Progenitor cell of endocrine pancreas (in vitro differentiated cells): ENCODE measurements around the gene GMDS. TPM values are rescaled to one million over a fixed set of nuclear protein-coding genes. Genes with fewer than 3 reads are reported as not detected.

Experiments used
- DNase-seq: peaks from one replicate; pipeline ENCODE4 v3.0.0; 2021; ENCODE audit warnings: low spot score; ENCODE audit not compliant: unreplicated experiment
- H3K27ac Mint-ChIP-seq: 2 replicates; pipeline ENCODE4 v1.8.0; 2021; ENCODE audit warnings: mild to moderate bottlenecking, moderate library complexity, mixed read lengths
- H3K27me3 Mint-ChIP-seq: 2 replicates; pipeline ENCODE4 v1.8.0; 2021; ENCODE audit warnings: mixed read lengths
- H3K36me3 Mint-ChIP-seq: 2 replicates; pipeline ENCODE4 v1.8.0; 2022; ENCODE audit warnings: mixed read lengths; ENCODE audit not compliant: insufficient read depth
- H3K4me1 Mint-ChIP-seq: 2 replicates; pipeline ENCODE4 v1.8.0; 2021; ENCODE audit warnings: low read depth, mixed read lengths
- H3K4me3 Mint-ChIP-seq: 2 replicates; pipeline ENCODE4 v1.8.0; 2021; ENCODE audit warnings: low read depth, mild to moderate bottlenecking, moderate library complexity, mixed read lengths
- H3K9me3 Mint-ChIP-seq: 2 replicates; pipeline ENCODE4 v1.8.0; 2021; ENCODE audit warnings: low read depth, mixed read lengths
- total RNA-seq: library from RNA; stranded (reverse); gene quantifications from 2 replicates; pipeline ENCODE4 v1.2.1, GENCODE V29; 2021
- TF ChIP-seq, protein P1 (sequence below): fragments of 200-600 bp; sonication (generic); IDR thresholded peaks from one replicate; pipeline ENCODE4 v1.5.0; 2021; ENCODE audit warnings: antibody characterized with exemption, mild to moderate bottlenecking; ENCODE audit not compliant: unreplicated experiment

Gene GMDS
- total RNA-seq, 1 donor from 2014 or later, result 17.2 TPM

GRCh38 chr6:2102966-2103365, 142.4 kb downstream of the GMDS start:
- TF ChIP-seq, protein P1, sequence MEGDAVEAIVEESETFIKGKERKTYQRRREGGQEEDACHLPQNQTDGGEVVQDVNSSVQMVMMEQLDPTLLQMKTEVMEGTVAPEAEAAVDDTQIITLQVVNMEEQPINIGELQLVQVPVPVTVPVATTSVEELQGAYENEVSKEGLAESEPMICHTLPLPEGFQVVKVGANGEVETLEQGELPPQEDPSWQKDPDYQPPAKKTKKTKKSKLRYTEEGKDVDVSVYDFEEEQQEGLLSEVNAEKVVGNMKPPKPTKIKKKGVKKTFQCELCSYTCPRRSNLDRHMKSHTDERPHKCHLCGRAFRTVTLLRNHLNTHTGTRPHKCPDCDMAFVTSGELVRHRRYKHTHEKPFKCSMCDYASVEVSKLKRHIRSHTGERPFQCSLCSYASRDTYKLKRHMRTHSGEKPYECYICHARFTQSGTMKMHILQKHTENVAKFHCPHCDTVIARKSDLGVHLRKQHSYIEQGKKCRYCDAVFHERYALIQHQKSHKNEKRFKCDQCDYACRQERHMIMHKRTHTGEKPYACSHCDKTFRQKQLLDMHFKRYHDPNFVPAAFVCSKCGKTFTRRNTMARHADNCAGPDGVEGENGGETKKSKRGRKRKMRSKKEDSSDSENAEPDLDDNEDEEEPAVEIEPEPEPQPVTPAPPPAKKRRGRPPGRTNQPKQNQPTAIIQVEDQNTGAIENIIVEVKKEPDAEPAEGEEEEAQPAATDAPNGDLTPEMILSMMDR, result no peak
- no peaks in the 10 kb centered on the region for H3K4me1 Mint-ChIP-seq
- H3K9me3 Mint-ChIP-seq, result no peaks in the 10 kb centered on the region
- H3K36me3 Mint-ChIP-seq, result no peaks in the 10 kb centered on the region
- no peak overlapping the region for H3K4me3 Mint-ChIP-seq
- H3K27ac Mint-ChIP-seq, result no peak overlapping the region
- H3K27me3 Mint-ChIP-seq, result no peaks in the 10 kb centered on the region
- DNase-seq, result no peak

DNA sequence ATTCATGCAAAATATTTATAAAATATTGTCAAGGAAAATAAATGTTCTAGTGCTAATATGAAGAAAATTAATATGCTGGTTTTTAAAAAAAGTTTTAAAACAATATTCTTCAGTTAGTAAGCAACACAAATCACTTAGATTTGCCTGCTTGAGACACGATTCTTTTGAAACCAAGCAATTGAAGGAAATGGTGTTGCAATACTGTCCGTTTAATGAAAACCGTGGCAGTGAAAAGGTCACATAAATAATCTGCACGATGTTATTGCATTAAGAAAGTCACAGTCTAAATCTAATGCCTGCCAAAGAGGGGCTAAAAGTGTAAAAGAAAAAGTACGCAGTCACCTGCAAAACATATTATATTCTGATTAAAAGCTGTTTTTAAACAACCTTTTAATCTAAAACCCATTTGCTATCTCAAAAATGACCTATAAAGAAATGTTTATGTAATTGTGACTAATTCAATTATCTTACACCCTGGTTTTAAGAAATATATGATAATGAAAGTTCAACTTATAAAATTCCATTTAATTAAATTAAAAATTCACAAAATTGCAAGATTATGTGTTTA, 143.0 kb downstream of the GMDS start:
- Mint-ChIP-seq H3K4me3 (no peak overlapping the region), H3K27ac (no peak overlapping the region), H3K4me1 (no peaks in the 10 kb centered on the region), H3K27me3 (no peaks in the 10 kb centered on the region), H3K9me3 (no peaks in the 10 kb centered on the region), H3K36me3 (no peaks in the 10 kb centered on the region)
- TF ChIP-seq, protein P1, result no peak
- no peak for DNase-seq

DNA sequence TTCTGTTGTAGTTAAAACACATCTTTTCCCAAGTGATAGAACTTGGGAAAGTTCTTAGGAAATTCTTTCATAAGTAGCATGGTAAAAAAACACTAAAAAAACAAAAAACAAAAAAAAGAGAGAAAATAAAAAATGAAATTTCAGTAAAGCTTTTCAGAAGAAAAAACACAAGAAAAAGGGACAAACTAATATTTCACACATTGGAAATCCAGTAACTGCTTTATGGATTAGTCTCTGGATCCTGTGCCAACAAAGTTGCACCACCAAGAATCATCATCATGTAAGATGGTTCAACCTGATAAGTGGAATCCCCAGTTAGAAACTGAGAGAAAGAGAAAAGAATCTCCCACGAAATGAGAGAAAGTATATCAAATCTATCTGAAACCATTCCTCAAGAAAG, 144.2 kb downstream of the GMDS start:
- no peak for DNase-seq
- TF ChIP-seq, protein P1, result no peak
- H3K27ac Mint-ChIP-seq, result no peak overlapping the region
- H3K27me3 Mint-ChIP-seq, result no peaks in the 10 kb centered on the region
- no peaks in the 10 kb centered on the region for H3K36me3 Mint-ChIP-seq
- no peaks in the 10 kb centered on the region for H3K4me1 Mint-ChIP-seq
- H3K4me3 Mint-ChIP-seq, result no peak overlapping the region
- H3K9me3 Mint-ChIP-seq, result no peaks in the 10 kb centered on the region

- Mint-ChIP-seq H3K9me3 (no peaks in the 10 kb centered on the region), H3K27me3 (no peaks in the 10 kb centered on the region), H3K4me1 (no peaks in the 10 kb centered on the region), H3K36me3 (no peaks in the 10 kb centered on the region), H3K4me3 (no peak overlapping the region), H3K27ac (no peak overlapping the region)
- TF ChIP-seq, protein P1, result no peak
- no peak for DNase-seq
Measured at GRCh38 chr6:2099870-2100269, 145.5 kb downstream of the GMDS start.

DNA sequence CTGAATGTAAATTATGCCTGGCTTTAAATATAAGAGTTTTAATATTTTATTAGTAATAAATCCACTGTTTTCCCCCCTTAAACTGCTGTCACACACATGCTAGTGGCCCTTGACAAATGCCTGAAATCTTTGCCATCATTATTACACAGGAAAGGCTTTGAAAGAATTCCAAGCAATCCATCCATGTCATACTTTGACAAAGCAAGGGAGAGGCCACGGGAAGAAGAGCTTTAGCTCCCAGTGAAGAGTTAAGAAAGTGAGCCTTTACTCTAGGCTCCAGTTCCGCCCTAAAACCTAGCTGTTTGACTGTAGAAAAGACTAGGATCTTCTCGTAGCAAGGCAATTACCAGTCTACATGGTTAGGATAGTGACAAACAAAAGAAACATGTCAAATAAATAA, 147.9 kb downstream of the GMDS start:
- TF ChIP-seq, protein P1, result no peak
- H3K27me3 Mint-ChIP-seq, result no peaks in the 10 kb centered on the region
- H3K27ac Mint-ChIP-seq, result no peak overlapping the region
- H3K4me1 Mint-ChIP-seq, result no peaks in the 10 kb centered on the region
- no peaks in the 10 kb centered on the region for H3K9me3 Mint-ChIP-seq
- no peak overlapping the region for H3K4me3 Mint-ChIP-seq
- DNase-seq, result no peak
- no peaks in the 10 kb centered on the region for H3K36me3 Mint-ChIP-seq
